HG03439 (cell line): Measurements from ENCODE around the gene DOP1A.
"Not testable (repeated sequence)": the region's sequence is repeated elsewhere in the genome, so short reads cannot be mapped to it uniquely, and the experiment has no call there.

Experiments used
- ATAC-seq: cut with Tn5 transposase; IDR thresholded peaks from one replicate; pipeline ENCODE4 v1.9.1; 2021; ENCODE audit warnings: mild to moderate bottlenecking, moderate library complexity; ENCODE audit not compliant: unreplicated experiment

Gene DOP1A

DNA sequence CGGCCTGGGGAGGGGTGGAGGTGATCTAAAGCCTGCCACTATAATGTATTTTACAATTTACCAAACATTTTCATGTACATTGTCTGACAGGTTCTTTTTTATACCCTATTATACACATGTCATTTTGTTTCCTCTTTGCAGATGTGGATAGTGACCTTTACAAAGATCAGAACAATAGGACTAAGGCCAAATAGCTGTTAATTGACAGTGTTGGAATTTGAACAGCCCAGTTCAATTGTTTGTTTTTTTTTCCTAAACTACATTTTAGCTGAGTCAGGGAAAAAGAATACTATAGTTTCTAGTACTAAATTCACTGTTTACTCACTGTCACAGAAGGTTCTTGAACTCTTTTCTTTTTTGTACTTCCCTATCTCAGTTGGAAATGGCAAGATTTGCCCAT, 85.4 kb downstream of the DOP1A start:
- no peak for ATAC-seq

DNA sequence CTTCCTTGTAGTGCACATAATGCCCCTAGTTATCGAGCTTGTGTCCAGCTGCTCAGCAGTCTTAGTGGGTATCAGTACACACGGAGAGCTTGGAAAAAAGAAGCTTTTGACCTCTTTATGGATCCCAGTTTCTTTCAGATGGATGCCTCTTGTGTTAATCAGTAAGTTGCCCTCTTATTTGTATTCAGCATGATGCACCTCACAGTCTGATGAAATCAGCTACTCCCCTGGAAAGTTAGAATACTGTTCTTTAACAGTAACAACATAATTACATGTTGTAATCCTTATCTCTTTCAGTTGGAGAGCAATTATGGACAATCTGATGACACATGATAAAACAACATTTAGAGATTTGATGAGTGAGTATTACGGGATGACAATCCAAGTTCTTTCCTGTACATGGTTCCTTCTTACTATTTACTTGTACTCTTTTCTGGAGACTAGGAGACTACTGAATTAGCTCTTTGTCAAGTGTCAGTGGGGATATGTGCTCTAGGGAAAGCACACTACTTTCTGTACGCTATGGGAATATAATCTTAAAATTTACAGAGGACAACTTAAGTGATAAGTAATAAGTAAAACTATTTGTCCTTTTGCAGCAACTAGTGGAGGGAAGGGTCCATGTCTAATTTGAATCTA, 86.5 kb downstream of the DOP1A start:
- no peak for ATAC-seq

DNA sequence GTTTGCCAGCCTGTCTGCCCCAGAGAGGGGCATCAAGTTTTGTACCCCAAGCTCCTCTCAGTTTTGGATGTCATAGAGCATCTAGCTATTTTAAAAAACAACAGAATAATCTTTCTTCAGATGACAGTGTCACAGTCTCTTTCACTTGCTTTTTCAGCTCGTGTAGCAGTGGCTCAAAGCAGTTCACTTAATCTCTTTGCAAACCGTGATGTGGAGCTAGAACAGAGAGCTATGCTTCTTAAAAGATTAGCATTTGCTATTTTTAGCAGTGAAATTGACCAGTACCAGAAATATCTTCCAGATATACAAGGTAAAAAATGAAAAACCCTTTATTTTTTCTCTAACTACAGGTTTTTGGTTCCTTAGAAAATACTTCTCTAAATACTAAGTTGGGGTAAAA, 88.3 kb downstream of the DOP1A start:
- no peak for ATAC-seq

DNA sequence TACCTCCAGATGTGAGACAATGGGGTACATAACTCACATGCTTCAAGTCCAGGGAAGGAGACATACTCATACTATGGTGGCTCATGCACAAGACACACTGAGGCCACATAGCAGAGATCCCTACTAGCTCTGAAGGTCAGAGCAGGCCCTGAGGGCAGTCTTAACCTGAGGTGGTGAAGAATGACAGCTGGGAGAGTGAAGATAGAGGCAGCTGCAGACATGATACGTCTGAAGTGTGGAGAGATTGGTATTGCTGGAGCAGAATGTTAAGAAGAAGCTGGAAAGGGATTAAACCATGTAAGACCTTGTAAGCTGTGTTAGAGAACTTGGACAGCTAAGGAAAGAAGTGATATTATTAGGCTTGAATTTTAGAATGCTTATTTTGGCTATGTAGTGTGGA, 92.7 kb downstream of the DOP1A start:
- no peak for ATAC-seq

DNA sequence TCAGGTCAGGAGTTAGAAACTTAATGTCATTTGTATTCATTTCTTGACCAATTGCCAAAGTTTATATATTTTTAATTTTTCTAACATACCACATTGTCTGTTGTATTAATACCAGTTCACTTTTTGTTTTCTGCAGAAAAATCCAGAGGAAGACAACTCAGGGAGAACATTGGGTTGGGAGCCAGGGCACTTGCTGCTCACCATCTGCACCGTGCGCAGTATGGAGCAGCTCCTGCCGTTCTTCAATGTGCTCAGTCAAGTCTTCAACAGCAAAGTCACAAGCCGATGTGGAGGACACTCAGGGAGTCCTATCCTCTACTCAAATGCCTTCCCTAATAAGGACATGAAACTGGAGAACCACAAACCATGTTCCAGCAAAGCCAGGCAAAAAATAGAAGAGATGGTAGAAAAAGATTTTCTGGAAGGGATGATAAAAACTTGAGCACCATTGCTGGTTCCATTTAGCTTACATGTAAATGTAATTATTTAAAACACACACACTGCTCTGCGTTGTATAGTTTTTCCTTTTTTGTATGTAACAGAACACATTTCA, 100.3 kb downstream of the DOP1A start:
- no peak for ATAC-seq

DNA sequence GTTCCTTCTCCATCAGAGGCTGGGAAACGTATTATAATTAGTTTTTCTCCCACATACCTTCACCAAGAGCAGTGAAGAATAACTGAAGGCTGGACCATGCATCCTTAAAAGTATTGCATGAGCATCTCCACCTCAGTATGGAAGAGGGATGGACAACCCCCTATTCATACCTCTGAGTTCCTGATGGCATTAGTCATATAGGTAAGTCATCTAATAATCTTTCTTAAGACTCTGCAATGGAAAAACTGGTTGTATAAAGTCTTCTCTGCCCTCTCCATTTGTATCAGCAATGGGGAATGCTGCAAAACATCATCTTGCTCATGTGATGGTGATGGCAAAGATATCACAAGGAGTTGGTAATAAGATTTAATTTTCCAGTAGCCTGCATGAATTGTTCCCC, 101.1 kb downstream of the DOP1A start:
- no peak for ATAC-seq

DNA sequence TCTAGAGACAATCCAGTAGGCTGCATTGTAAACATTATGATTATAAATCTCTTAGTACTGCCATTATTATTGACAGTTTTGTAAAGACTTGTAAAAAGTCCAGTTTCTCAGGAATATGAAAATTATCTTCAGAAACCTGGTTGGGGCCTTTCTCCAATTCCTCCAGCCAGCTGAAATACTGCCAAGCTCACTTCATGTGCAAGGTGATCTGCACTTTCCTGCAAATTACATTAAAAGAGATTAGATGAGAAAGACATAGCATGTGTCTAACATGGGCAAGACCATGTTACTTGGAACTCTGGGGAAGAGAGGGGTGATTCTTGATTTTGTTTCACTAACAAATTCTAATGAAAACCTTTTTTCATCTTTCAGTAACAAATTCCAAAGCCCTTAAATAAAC, 101.6 kb downstream of the DOP1A start:
- ATAC-seq = no peak

DNA sequence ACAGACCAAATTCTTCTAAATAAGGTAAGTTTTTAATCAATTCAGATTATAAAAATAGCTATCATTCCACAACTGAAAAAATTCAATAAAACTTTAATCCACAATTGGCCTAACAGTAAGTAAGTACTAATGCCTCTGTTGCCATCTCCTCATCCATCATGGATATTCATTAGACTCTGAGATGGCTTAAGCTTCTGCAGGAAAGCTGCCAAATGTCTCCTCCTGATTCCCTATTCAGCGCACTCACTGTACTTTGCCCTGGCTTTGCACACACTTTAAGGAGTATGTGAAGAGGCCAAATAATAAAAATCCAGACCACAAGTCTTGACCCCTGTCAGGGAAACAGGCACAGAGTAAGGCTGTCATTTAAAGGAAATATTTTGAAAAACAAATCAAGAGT, 102.0 kb downstream of the DOP1A start:
- no peak for ATAC-seq

DNA sequence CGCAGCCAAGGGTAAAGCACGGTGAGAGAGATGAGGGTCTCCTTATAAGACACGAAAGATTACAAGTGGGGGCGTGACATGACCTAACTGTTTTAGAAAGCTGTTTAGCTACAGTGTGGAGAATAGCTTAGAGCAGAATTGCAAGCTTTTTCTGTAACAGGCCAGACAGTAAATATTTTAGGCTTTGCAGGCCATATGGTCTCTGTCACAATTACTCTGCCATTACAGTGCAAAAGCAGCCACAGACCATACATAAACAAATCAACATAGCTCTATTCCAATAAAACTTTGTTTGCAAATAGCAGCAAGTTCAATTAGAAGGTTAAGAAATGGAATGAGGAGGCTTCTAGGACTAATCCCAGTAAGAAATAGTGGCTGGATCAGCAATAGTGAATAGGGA, 108.8 kb downstream of the DOP1A start:
- no peak for ATAC-seq

DNA sequence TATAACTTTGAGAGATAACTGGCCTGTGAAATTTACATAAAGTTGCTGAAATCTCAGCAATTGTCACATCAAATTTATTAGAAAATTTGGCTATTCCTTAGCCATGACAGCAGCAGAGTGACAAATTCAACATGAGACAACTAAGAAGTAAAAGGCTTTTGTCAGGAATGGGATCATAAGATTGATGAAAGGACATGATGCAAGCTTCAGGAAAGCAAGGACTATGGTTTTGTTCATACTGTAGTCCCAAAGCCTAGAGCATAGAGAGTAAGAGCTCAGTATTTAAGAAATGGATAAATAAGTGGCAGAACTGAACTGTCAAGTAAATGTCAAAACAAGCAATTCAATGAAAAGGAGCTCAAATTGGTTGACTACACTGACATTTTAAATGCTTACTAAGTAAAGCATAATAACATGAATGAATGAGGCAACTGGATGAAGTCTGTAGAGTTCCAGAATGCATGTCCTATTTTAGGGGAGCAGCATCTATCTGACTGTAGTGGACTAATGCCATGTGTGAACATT, 113.0 kb downstream of the DOP1A start:
- ATAC-seq = no peak

DNA sequence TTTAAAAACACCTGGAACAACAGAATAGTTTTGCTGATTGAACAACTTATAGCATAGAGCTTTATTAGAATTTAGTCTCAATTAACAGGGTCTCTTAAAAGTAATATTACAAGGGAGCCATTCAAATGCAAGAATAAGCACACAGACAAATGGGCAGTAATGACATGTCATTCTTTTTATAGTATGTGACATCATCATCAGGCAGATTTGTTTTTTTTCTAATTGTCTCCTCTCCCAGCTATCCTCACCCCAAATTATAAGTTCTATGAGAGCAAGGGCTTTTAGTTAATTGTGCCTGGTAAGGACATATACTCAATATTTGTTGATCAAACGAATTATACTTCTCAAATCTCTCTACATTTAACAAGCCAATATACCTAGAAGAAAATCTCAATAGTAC, 114.6 kb downstream of the DOP1A start:
- no peak for ATAC-seq

DNA sequence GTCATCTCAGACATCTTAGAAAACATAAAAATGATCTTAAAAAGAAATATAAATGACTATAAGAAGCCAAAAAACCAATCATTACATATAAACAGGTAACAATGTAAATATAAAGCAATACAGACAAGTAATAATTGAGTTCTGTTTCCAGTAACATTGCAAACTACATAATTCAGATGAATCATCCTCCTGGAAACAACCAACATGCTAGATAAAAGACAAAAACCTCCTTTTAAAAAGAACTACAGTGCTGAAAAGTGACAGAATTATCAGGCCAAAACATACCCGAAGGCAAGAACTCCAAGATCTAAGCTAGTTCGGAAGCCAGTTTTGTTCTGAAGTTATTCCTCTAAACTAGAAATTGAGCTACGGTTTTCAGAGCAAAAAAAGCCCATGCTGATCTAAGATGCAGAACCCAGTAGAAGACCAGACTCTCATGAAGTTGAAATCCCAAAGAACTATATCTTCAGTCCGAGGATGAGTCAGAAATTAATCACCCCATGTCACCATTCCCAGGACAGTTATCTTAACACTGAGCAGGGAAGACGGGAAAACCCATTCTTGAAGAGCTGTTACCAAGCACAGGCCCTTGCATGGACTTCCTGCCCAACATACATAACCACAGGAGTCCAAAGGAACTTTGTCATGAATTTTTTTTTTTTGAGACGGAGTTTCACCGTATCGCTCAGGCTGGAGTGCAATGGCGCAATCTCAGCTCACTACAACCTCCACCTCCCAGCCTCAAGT, 115.8 kb downstream of the DOP1A start:
- ATAC-seq = no peak

DNA sequence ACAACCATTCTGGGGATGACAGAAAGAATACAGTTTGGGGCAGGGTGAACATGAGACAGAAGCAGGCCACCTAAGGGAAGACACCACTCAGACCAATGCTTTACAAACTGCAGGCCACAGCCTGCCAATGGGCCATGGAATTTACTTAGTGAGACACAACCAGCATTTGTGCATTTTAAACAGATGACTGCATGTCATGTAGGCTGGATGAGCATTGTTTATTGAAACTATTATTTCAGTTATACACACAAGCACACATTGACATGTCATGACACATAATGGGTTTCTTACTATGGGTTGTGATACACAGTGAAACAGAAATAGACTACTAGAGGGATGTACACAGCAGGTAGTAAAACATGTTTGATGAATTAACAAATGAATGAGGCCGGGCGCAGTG, 117.6 kb downstream of the DOP1A start:
- ATAC-seq = no peak

DNA sequence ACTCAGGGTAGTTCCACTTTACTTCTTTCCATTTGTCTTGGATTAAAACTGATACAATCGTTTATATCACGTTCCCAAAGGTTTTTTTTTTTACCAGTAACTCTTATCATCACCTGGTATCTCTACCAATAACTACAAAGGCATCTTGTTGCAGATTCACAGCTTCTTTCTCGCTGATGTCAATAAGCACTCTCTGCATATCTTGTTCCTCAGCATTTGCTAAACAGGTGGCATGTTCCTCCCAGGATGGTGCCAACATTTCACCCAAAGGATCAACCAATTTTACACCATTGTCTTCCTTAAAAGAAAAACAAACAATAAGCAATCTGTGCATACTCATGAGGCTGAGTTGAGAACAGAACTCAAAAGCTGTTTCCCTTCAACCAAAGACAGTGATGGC, 121.0 kb downstream of the DOP1A start:
- no peak for ATAC-seq

DNA sequence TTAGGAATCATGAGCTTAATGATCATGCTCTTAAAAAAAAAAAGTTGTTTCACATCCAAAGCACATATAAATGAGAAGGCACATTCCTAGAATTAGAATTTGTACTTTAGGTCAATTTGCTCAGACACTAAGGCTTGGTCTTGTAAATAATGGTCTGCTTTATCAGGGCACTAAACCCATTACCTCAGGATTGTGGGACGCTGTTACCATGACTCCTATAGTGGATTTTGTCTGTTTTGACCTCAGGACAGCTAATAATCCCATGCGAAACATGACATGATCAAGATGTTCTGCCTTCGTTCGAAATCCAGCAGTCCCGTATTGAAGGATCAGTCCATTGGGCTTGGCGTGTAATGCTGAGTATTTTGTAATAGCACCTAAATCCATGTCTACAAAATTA, 123.2 kb downstream of the DOP1A start:
- no peak for ATAC-seq

DNA sequence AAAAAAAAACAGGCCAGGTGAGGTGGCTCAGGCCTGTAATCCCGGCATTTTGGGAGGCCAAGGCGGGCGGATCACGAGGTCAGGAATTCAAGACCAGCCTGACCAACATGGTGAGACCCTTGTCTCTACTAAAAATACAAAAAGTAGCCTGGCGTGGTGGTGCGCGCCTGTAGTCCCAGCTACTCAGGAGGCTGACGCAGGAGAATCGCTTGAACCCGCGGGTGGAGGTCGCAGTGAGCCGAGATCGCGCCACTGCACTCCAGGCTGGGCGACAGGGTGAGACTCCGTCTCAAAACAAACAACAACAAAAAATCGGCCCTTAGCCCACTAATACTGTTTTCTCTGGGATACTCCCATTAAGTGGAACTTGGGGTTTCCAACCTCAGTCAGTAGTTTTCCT, 124.5 kb downstream of the DOP1A start:
- ATAC-seq = not testable (repeated sequence)

DNA sequence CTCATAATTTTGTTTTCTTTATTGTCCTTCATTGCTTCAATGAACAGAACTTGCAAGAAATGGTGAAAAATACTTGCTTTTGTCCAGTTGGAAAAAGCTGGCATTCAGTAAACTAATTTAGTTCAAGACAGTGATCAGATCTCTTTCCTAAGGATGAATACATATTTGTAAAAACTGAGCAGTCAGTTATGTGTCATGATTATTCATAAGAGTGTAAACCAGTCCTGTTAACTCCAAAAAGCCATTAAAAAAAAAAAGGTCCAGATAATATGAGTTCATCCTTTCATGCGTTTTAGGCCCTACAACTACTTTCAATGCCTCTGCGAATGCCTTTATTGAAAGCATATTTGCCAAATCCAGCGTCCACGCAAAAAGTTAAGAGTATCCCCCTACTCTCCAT, 125.0 kb downstream of the DOP1A start:
- no peak for ATAC-seq

DNA sequence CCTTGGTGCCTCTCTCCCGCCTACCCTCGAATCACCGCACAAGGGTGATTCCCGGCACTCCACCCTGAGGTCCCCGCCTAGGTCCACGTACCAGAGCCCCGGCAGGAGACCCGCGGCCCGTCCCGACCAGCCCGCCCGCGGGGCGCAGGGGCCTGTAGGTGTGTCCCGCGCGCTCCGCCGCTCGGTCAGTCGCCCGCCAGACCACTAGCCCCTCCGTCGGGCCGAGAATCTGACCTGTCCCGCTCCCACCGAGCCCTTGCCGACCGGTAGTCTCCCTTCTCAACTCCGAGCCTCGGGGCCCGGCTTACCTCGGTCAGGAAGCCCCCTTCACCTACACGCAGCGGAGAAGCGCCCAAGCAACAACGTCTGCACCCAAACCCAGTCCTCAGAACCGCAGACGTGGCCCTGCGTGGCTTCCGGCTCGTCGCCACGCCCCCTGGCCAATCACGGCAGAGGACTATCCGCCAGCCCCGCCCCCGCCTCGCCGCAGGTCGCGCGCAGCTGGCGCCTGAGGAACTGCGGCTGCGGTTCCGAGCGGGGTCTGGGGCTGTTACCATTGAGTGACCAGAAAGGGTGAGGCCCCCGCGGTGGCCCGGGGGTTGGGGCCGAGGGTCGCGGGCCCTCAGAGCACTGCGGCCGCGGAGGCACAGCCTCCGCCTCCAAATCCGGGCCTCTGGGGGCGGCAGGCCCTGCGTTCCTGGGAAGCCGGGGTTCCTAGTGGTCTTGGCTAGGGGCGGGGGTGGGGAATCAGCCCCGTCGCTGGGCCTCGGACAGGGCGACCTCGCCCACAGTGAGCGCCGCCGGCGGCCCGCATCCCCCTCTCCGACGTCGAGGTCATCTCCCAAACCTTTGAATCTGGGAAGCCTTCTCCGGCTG, 125.6 kb downstream of the DOP1A start, which contains the start of the genes PGM3 and RWDD2A:
TSS of gene PGM3 (minus strand) at position 395 of the 876 bp plus-strand sequence. CDS start 2,253 bp downstream, outside the sequence.
TSS of gene RWDD2A (plus strand) at position 487 of the 876 bp plus-strand sequence. CDS start 1,095 bp downstream, outside the sequence.
- peak; percentile 97 for ATAC-seq

DNA sequence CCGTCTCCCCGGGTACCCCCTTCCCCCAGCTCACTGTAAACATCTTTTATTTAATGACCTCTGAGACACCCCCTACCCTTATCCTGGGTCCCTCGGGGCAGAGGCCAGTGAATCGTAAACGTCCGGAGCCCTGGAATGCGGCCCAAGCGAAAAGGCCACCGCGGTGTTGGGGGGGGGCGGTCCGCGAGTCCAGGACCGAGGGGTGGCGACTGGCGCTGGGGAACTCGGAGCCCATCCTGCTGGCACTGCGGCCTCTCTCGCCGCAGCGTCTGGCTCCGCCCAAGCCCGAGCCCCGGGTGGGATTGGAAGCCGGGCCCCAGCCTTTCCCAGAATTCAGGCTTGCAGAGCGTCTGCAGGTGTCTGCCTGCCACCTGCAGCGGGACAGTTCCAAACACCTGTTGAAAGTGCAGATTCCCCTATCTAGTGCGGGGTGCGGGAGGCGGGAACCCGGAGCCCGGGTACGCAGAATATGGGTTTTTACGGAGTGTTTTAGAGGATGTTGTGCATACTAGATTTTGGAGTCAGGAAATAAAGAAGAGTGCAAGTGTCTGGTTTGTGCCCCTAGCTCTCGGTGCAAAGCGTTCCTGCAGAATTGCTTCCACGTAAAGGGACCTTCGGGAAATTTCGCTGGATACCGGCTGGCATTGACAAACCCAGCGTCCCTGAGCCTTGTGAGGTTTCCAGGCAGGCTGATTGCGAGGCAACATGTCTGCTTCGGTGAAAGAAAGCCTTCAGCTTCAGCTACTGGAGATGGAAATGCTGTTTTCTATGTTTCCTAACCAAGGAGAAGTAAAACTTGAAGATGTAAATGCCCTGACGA, 126.5 kb downstream of the DOP1A start:
- peak; percentile 28 for ATAC-seq
